ENCODE results near the gene PLXNA2.

PLXNA2 gene

DNA sequence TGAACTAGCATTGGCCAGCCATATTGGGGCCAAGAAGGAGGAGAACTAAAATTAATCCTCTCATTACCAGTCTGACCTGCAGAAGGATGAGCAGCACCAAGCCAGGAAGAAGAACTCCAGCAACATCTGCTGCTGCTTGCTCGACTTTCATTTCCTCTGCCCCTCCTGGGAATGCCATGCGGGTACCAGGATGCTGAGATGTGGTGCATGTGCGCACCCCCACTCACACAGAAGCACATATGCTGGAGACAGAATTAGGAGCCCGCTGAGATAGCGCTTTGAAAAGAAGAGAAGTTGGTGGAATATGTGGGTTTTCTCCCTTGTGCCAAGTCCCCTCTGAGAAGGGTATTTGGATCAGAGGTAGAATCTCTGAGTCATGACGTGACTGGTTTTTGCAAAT lies 70.4 kb downstream of the PLXNA2 start:
- no peak for ATAC-seq
- TF ChIP-seq SNAI2 (CRISPR knock-in tag; IDR thresholded peaks at IDR 0.05) (no peak), OSR1 (CRISPR knock-in tag; IDR thresholded peaks at IDR 0.05) (no peak), ZFP30 (CRISPR knock-in tag; IDR thresholded peaks at IDR 0.05) (no peak), ZNF8 (CRISPR knock-in tag; IDR thresholded peaks at IDR 0.05) (no peak), BACH2 (CRISPR knock-in tag; IDR thresholded peaks at IDR 0.05; ENCODE audit: borderline replicate concordance) (no peak), CSDC2 (CRISPR knock-in tag; IDR thresholded peaks at IDR 0.05) (no peak), ZC3H10 (CRISPR knock-in tag; IDR thresholded peaks at IDR 0.05) (no peak), TCF4 (CRISPR knock-in tag; IDR thresholded peaks at IDR 0.05; ENCODE audit: borderline replicate concordance) (no peak), ISL1 (CRISPR knock-in tag; IDR thresholded peaks at IDR 0.05) (no peak), GLIS3 (CRISPR knock-in tag; IDR thresholded peaks at IDR 0.05) (no peak)
- TF ChIP-seq, protein P1, sequence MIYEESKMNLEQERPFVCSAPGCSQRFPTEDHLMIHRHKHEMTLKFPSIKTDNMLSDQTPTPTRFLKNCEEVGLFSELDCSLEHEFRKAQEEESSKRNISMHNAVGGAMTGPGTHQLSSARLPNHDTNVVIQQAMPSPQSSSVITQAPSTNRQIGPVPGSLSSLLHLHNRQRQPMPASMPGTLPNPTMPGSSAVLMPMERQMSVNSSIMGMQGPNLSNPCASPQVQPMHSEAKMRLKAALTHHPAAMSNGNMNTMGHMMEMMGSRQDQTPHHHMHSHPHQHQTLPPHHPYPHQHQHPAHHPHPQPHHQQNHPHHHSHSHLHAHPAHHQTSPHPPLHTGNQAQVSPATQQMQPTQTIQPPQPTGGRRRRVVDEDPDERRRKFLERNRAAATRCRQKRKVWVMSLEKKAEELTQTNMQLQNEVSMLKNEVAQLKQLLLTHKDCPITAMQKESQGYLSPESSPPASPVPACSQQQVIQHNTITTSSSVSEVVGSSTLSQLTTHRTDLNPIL (CRISPR knock-in tag; IDR thresholded peaks at IDR 0.05; ENCODE audit: low read depth), result no peak

DNA sequence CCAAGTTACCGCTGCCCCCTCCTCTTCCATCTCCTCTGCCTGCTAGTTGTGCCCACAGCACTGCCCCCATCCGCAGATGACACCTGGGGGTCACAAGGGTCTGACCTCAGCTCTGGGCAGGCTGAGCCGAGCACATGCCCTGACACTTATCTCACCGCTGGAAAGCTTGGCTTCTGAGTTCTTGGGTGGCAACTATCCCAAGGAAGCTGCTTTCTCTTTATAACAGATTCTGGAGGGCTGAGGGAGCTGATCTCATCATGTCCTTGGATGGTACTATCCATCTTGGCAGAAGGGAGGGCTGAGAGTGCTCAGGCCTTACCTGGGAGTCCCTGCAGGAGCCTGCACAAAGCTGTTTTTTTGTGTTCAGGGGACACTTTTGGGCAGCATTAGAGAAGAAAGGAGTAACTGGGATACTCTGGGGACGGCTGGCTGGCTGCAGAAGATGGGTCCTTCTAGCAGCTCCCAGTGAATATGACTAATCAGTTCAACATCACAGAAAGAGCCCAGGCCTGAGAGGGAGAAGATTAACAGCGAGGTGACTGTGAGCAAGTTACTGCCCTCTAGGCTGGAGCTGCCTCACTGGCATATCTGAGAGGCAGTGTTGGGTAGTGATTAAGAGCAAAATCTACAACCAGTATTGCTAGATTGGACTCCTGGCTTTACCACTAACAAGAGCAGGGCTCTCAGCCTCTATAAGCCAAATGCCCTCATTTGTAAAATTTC lies 71.6 kb downstream of the PLXNA2 start:
- TF ChIP-seq, protein P2, sequence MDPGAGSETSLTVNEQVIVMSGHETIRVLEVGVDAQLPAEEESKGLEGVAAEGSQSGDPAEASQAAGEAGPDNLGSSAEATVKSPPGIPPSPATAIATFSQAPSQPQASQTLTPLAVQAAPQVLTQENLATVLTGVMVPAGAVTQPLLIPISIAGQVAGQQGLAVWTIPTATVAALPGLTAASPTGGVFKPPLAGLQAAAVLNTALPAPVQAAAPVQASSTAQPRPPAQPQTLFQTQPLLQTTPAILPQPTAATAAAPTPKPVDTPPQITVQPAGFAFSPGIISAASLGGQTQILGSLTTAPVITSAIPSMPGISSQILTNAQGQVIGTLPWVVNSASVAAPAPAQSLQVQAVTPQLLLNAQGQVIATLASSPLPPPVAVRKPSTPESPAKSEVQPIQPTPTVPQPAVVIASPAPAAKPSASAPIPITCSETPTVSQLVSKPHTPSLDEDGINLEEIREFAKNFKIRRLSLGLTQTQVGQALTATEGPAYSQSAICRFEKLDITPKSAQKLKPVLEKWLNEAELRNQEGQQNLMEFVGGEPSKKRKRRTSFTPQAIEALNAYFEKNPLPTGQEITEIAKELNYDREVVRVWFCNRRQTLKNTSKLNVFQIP (CRISPR knock-in tag; IDR thresholded peaks at IDR 0.05; ENCODE audit: borderline replicate concordance, low read depth), result no peak
- no peak for TF ChIP-seq ARNTL (CRISPR knock-in tag; IDR thresholded peaks at IDR 0.05; ENCODE audit: borderline replicate concordance, low read depth)
- TF ChIP-seq PPARA (CRISPR knock-in tag; IDR thresholded peaks at IDR 0.05; ENCODE audit: borderline replicate concordance), result no peak
- ATAC-seq, result peak; percentile 65

DNA sequence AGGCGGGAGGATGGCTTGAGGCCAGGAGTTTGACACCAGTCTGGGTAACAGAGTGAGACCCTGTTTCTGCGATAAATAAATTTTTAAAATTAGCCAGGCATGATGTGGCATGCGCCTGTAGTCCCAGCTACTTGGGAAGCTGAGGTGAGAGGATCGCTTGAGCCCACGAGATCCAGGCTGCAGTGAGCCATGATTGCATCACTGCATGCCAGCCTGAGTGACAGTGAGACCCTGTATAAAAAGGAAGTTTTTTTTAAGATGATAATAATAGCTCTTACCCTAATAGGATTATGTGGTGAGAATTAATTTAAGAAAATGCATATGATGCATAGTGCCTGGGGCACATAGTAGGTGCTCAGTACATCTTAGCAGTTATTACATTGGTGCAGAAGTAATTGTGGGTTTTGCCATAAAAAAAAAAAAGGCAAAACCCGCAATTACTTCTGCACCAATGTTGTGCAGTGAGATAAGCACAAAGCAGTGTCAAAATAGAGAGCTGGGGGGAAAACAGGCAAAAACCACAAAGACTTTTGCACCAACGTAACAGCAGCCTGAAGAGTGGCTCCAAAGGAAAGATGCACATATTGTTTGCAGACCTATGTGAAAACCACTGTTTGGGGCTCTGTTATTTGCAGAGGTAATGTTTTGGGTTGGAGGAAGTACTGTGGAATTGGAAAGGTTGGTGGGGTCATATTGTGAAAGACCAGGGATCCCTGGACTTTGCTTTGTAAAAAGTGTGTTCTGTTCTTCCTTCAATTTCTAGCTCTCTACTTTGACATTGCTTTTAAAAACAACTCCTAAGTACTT lies 72.4 kb downstream of the PLXNA2 start:
- no peak for ATAC-seq
- TF ChIP-seq ISL1 (CRISPR knock-in tag; IDR thresholded peaks at IDR 0.05) (no peak), GLIS3 (CRISPR knock-in tag; IDR thresholded peaks at IDR 0.05) (no peak), ESRRG (CRISPR knock-in tag; IDR thresholded peaks at IDR 0.05) (no peak), RARB (CRISPR knock-in tag; IDR thresholded peaks at IDR 0.05) (no peak), SNAI2 (CRISPR knock-in tag; IDR thresholded peaks at IDR 0.05) (no peak), TOX (CRISPR knock-in tag; IDR thresholded peaks at IDR 0.05; ENCODE audit: borderline replicate concordance) (no peak), ZC3H10 (CRISPR knock-in tag; IDR thresholded peaks at IDR 0.05) (no peak), CSDC2 (CRISPR knock-in tag; IDR thresholded peaks at IDR 0.05) (no peak), TCF4 (CRISPR knock-in tag; IDR thresholded peaks at IDR 0.05; ENCODE audit: borderline replicate concordance) (no peak), CSRNP3 (CRISPR knock-in tag; IDR thresholded peaks at IDR 0.05) (no peak), OSR1 (CRISPR knock-in tag; IDR thresholded peaks at IDR 0.05) (no peak), ZFP30 (CRISPR knock-in tag; IDR thresholded peaks at IDR 0.05) (no peak), ARNTL (CRISPR knock-in tag; IDR thresholded peaks at IDR 0.05; ENCODE audit: borderline replicate concordance, low read depth) (no peak), PPARA (CRISPR knock-in tag; IDR thresholded peaks at IDR 0.05; ENCODE audit: borderline replicate concordance) (no peak)
- TF ChIP-seq, protein P2 (CRISPR knock-in tag; IDR thresholded peaks at IDR 0.05; ENCODE audit: borderline replicate concordance, low read depth), result no peak
- TF ChIP-seq, protein P1 (CRISPR knock-in tag; IDR thresholded peaks at IDR 0.05; ENCODE audit: low read depth), result no peak
- TF ChIP-seq, protein P3, sequence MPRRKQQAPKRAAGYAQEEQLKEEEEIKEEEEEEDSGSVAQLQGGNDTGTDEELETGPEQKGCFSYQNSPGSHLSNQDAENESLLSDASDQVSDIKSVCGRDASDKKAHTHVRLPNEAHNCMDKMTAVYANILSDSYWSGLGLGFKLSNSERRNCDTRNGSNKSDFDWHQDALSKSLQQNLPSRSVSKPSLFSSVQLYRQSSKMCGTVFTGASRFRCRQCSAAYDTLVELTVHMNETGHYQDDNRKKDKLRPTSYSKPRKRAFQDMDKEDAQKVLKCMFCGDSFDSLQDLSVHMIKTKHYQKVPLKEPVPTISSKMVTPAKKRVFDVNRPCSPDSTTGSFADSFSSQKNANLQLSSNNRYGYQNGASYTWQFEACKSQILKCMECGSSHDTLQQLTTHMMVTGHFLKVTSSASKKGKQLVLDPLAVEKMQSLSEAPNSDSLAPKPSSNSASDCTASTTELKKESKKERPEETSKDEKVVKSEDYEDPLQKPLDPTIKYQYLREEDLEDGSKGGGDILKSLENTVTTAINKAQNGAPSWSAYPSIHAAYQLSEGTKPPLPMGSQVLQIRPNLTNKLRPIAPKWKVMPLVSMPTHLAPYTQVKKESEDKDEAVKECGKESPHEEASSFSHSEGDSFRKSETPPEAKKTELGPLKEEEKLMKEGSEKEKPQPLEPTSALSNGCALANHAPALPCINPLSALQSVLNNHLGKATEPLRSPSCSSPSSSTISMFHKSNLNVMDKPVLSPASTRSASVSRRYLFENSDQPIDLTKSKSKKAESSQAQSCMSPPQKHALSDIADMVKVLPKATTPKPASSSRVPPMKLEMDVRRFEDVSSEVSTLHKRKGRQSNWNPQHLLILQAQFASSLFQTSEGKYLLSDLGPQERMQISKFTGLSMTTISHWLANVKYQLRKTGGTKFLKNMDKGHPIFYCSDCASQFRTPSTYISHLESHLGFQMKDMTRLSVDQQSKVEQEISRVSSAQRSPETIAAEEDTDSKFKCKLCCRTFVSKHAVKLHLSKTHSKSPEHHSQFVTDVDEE (CRISPR knock-in tag; IDR thresholded peaks at IDR 0.05), result no peak
